Testis (tissue), 3 donors: ENCODE measurements around the gene ICA1. TPM values are rescaled to one million over a fixed set of nuclear protein-coding genes. Genes with fewer than 3 reads are reported as not detected.

ENCODE experiments used
- DNase-seq: peaks from one replicate; pipeline ENCODE4 v3.0.0-alpha.2; 2019
- H3K27ac ChIP-seq, 2 donors: fragments of 200-600 bp; sonication (generic); one replicate each; pipeline ENCODE4 v1.5.1; 2019
- H3K27me3 ChIP-seq: fragments of 200-600 bp; sonication (generic); one replicate; pipeline ENCODE4 v1.5.1; 2019
- H3K36me3 ChIP-seq: fragments of 200-600 bp; sonication (generic); one replicate; pipeline ENCODE4 v1.5.1; 2017; ENCODE audit warnings: low read depth; ENCODE audit errors: missing control alignments
- H3K4me1 ChIP-seq: fragments of 200-600 bp; sonication (generic); one replicate; pipeline ENCODE4 v1.5.1; 2019
- H3K4me3 ChIP-seq, 2 donors: fragments of 200-600 bp; sonication (generic); one replicate each; pipeline ENCODE4 v1.5.1; 2017 to 2019
- H3K9me3 ChIP-seq: fragments of 200-600 bp; sonication (generic); one replicate; pipeline ENCODE4 v1.5.1; 2017
- CTCF ChIP-seq, 3 experiments: fragments of 450-650 bp in 2 of 3; fragments of 200-600 bp in 1 of 3; sonication (generic) in 1 of 3; IDR thresholded peaks; one replicate each; pipeline ENCODE4 v1.5.1; 2016 to 2019; ENCODE audit warnings: antibody characterized with exemption in 3 of 3, mild to moderate bottlenecking in 2 of 3, moderate library complexity in 1 of 3
- POLR2A ChIP-seq: fragments of 450-650 bp; IDR thresholded peaks from one replicate; pipeline ENCODE4 v1.6.1; 2017; ENCODE audit warnings: antibody characterized with exemption, mild to moderate bottlenecking, moderate library complexity
- WGBS, 2 donors: methylation state at CpG; one replicate each; pipeline ENCODE4 v1.1.5; 2018; 5-methylcytosine and 5-hydroxymethylcytosine counted together
- intact Hi-C: fragments of 100-400 bp; cut with DNase I; formaldehyde crosslinking; loops from one replicate; pipeline ENCODE4 v1.15.1; 2023; ENCODE audit warnings: low total_unique reads
- polyA plus RNA-seq: library from polyadenylated mRNA; stranded (reverse); fragments of 350-450 nt; fragmentation: Illumina TruSeq; extraction: RNeasy Lipid Tissue Mini Kit (QIAGEN cat#74804); gene quantifications from one replicate; pipeline ENCODE4 v1.2.3, GENCODE V29; 2014; ENCODE audit warnings: low read depth, low replicate concordance; ENCODE audit not compliant: insufficient read depth
- total RNA-seq, 2 donors: library from RNA; depleted of rRNA; stranded (reverse); fragments of >200 nt; gene quantifications; one replicate each; pipeline ENCODE4 v1.2.3, GENCODE V29; 2016

Gene ICA1
- total and polyA plus RNA-seq, 3 donors from 2014 or later = 33.6 to 90.3 (median 76.1) TPM

GRCh38 chr7:8143151-8143874 is 118.7 kb downstream of the ICA1 start:
- 60 to 66% methylated on average over 6 of the region's 6 CpGs for WGBS, 2 donors
- no peak for DNase-seq
- Histone ChIP-seq H3K4me3 (no peak overlapping the region), H3K27ac (no peak overlapping the region), H3K27me3 (no peaks in the 10 kb centered on the region), H3K4me1 (peaks cover 10% of the 10 kb centered on the region), H3K36me3 (no peaks in the 10 kb centered on the region), H3K9me3 (no peaks in the 10 kb centered on the region)
- TF ChIP-seq POLR2A (no peak), CTCF (IDR thresholded peaks at IDR 0.05) (no peak)
- intact Hi-C loops = no loop called here

- H3K27ac ChIP-seq = no peak overlapping the region
- DNase-seq = no peak
- H3K27me3 ChIP-seq = no peaks in the 10 kb centered on the region
- H3K4me3 ChIP-seq = no peak overlapping the region
- H3K36me3 ChIP-seq = no peaks in the 10 kb centered on the region
- 94 to 97% methylated on average over 2 of the region's 2 CpGs for WGBS, 2 donors
- peaks cover 10% of the 10 kb centered on the region for H3K4me1 ChIP-seq
- intact Hi-C loops = no loop called here
- H3K9me3 ChIP-seq = no peaks in the 10 kb centered on the region
- TF ChIP-seq POLR2A (no peak), CTCF (IDR thresholded peaks at IDR 0.05) (no peak)
These were observed 119.5 kb downstream of the ICA1 start for GRCh38 chr7:8142477-8142876.

GRCh38 chr7:8141070-8141469 is 120.9 kb downstream of the ICA1 start:
- H3K4me3 ChIP-seq = no peak overlapping the region
- H3K4me1 ChIP-seq = peaks cover 10% of the 10 kb centered on the region
- TF ChIP-seq POLR2A (no peak), CTCF (IDR thresholded peaks at IDR 0.05) (no peak)
- intact Hi-C loops = no loop called here
- no peak overlapping the region for H3K27ac ChIP-seq
- no peaks in the 10 kb centered on the region for H3K36me3 ChIP-seq
- no peaks in the 10 kb centered on the region for H3K27me3 ChIP-seq
- WGBS, 2 donors = 92 to 95% methylated on average over 4 of the region's 4 CpGs
- DNase-seq = no peak
- H3K9me3 ChIP-seq = no peaks in the 10 kb centered on the region

GRCh38 chr7:8136051-8136730 is 125.8 kb downstream of the ICA1 start:
- no peak for TF ChIP-seq POLR2A
- no peak for TF ChIP-seq CTCF (IDR thresholded peaks at IDR 0.05)
- no peak overlapping the region for H3K4me3 ChIP-seq
- no peak for DNase-seq
- intact Hi-C loops = no loop called here
- H3K4me1 ChIP-seq = no peaks in the 10 kb centered on the region
- H3K27ac ChIP-seq = no peak overlapping the region
- H3K9me3 ChIP-seq = no peaks in the 10 kb centered on the region
- no peaks in the 10 kb centered on the region for H3K36me3 ChIP-seq
- WGBS, 2 donors = 89 to 93% methylated on average over 12 of the region's 12 CpGs
- H3K27me3 ChIP-seq = no peaks in the 10 kb centered on the region
